VCaP (cell line): ENCODE data around the gene USH2A.

Experiments
- H3K27ac ChIP-seq: fragments of 450-650 bp; 2 replicates; pipeline ENCODE4 v1.5.1; 2017
- CTCF ChIP-seq: fragments of 450-650 bp; conservative IDR thresholded peaks from 2 replicates; pipeline ENCODE4 v1.5.1; 2017; ENCODE audit warnings: mild to moderate bottlenecking, moderate library complexity

Gene USH2A

GRCh38 chr1:216073793-216074595 is 349.3 kb downstream of the USH2A start:
- no peak for TF ChIP-seq CTCF
- no peak overlapping the region for H3K27ac ChIP-seq

- TF ChIP-seq CTCF: no peak
- H3K27ac ChIP-seq: no peak overlapping the region
Measured at GRCh38 chr1:216071262-216071661, 352.0 kb downstream of the USH2A start.

GRCh38 chr1:216064643-216065042 is 358.6 kb downstream of the USH2A start:
- TF ChIP-seq CTCF: no peak
- no peak overlapping the region for H3K27ac ChIP-seq

GRCh38 chr1:216057947-216058346 is 365.3 kb downstream of the USH2A start:
- H3K27ac ChIP-seq: no peak overlapping the region
- no peak for TF ChIP-seq CTCF

- TF ChIP-seq CTCF: no peak
Measured at GRCh38 chr1:216057063-216057462, 366.2 kb downstream of the USH2A start.

GRCh38 chr1:216055004-216055403 is 368.2 kb downstream of the USH2A start:
- TF ChIP-seq CTCF: no peak
- no peak overlapping the region for H3K27ac ChIP-seq

More at GRCh38 chr1:216057063-216057462, 366.2 kb downstream of the USH2A start:
- no peak overlapping the region for H3K27ac ChIP-seq

- TF ChIP-seq CTCF: no peak
- H3K27ac ChIP-seq: no peak overlapping the region
Measured at GRCh38 chr1:216054600-216054999, 368.6 kb downstream of the USH2A start.
